ENCODE results near the gene CSN3.

DNA sequence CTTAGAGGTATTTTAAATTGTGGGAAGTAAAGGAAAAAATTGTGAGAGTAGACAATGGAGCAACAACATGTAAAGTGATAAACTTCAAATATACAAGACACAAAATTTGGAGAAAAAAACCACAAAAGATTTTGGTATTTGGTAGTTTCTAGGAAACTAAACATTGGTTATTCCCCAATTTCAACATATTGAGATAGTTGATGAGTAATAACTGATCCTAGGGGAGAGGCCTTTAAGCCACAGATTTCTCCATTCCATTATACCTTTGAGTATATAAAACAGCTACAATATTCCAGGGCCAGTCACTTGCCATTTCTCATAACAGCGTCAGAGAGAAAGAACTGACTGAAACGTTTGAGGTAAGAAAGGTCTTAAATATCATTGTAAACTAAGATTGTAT, 16.6 kb upstream of the CSN3 start, which contains the start of gene FDCSP:
- TF ChIP-seq TEAD4 (IDR thresholded peaks at IDR 0.05; ENCODE audit: borderline replicate concordance, insufficient read depth) (no peak), GABPA (IDR thresholded peaks at IDR 0.05; ENCODE audit: low read depth) (no peak), EP300 (IDR thresholded peaks at IDR 0.05; ENCODE audit: borderline replicate concordance in 1 of 2, low read depth in 1 of 2, low read length in 1 of 2) (no peak), ZBTB33 (IDR thresholded peaks at IDR 0.05; ENCODE audit: borderline replicate concordance, low read depth) (no peak), MXI1 (IDR thresholded peaks at IDR 0.05; ENCODE audit: low read depth, low read length) (no peak), SIN3A (IDR thresholded peaks at IDR 0.05; ENCODE audit: borderline replicate concordance, low read depth, low read length) (no peak), RXRA (IDR thresholded peaks at IDR 0.05; ENCODE audit: borderline replicate concordance, low read depth) (no peak)
- TF ChIP-seq, protein P1, sequence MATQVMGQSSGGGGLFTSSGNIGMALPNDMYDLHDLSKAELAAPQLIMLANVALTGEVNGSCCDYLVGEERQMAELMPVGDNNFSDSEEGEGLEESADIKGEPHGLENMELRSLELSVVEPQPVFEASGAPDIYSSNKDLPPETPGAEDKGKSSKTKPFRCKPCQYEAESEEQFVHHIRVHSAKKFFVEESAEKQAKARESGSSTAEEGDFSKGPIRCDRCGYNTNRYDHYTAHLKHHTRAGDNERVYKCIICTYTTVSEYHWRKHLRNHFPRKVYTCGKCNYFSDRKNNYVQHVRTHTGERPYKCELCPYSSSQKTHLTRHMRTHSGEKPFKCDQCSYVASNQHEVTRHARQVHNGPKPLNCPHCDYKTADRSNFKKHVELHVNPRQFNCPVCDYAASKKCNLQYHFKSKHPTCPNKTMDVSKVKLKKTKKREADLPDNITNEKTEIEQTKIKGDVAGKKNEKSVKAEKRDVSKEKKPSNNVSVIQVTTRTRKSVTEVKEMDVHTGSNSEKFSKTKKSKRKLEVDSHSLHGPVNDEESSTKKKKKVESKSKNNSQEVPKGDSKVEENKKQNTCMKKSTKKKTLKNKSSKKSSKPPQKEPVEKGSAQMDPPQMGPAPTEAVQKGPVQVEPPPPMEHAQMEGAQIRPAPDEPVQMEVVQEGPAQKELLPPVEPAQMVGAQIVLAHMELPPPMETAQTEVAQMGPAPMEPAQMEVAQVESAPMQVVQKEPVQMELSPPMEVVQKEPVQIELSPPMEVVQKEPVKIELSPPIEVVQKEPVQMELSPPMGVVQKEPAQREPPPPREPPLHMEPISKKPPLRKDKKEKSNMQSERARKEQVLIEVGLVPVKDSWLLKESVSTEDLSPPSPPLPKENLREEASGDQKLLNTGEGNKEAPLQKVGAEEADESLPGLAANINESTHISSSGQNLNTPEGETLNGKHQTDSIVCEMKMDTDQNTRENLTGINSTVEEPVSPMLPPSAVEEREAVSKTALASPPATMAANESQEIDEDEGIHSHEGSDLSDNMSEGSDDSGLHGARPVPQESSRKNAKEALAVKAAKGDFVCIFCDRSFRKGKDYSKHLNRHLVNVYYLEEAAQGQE (IDR thresholded peaks at IDR 0.05; ENCODE audit: low read depth, low read length): no peak
- TF ChIP-seq, protein P2, sequence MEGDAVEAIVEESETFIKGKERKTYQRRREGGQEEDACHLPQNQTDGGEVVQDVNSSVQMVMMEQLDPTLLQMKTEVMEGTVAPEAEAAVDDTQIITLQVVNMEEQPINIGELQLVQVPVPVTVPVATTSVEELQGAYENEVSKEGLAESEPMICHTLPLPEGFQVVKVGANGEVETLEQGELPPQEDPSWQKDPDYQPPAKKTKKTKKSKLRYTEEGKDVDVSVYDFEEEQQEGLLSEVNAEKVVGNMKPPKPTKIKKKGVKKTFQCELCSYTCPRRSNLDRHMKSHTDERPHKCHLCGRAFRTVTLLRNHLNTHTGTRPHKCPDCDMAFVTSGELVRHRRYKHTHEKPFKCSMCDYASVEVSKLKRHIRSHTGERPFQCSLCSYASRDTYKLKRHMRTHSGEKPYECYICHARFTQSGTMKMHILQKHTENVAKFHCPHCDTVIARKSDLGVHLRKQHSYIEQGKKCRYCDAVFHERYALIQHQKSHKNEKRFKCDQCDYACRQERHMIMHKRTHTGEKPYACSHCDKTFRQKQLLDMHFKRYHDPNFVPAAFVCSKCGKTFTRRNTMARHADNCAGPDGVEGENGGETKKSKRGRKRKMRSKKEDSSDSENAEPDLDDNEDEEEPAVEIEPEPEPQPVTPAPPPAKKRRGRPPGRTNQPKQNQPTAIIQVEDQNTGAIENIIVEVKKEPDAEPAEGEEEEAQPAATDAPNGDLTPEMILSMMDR (IDR thresholded peaks at IDR 0.05): no peak
